Measurements from ENCODE around the gene NCBP2L.

Gene NCBP2L

GRCh38 chrX:107840971-107841370 lies 63.4 kb downstream of the NCBP2L start:
- no peak for TF ChIP-seq CTCF (IDR thresholded peaks at IDR 0.05)
- no peak for TF ChIP-seq ZFX (IDR thresholded peaks at IDR 0.05; ENCODE audit: borderline replicate concordance)
- H3K27ac ChIP-seq, result no peak overlapping the region

GRCh38 chrX:107842715-107843400 lies 65.3 kb downstream of the NCBP2L start:
- TF ChIP-seq ZFX (IDR thresholded peaks at IDR 0.05; ENCODE audit: borderline replicate concordance), result no peak
- TF ChIP-seq CTCF (IDR thresholded peaks at IDR 0.05), result no peak
- H3K27ac ChIP-seq, result no peak overlapping the region

All from 22Rv1 (cell line).